A172 (cell line): ENCODE data around the gene SPATA19. TPM values are rescaled to one million over a fixed set of nuclear protein-coding genes. Genes with fewer than 3 reads are reported as not detected.

Source experiments
- DNase-seq: peaks from one replicate; pipeline ENCODE4 v3.0.0-alpha.2; 2015; ENCODE audit warnings: low spot score
- total RNA-seq: library from RNA; depleted of rRNA; stranded (reverse); fragments of >200 nt; shearing (Covaris generic); gene quantifications from 2 replicates; pipeline ENCODE4 v1.2.3, GENCODE V29; 2014

The SPATA19 gene
- total RNA-seq, 1 experiment from 2014 or later = not detected

DNA sequence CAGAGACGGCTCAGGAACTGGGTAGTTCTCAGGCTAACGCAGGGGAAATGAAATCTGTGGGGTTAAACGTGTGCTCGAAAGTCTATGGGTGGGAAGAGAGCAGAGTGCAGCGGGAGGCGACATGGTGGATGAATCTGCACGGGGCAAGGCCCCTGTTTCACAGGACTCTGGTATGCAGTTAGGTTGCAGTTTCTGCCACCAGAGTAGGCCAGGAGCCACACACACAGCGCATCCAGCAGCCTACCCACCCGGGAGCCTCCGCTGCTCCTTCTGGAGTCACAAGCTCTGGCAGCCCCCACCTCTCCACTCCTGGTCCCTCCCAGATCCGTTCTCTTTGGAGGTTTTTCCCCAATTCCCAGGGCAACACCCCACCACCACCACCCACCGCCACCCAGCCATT is 27.0 kb downstream of the SPATA19 start:
- no peak for DNase-seq

DNA sequence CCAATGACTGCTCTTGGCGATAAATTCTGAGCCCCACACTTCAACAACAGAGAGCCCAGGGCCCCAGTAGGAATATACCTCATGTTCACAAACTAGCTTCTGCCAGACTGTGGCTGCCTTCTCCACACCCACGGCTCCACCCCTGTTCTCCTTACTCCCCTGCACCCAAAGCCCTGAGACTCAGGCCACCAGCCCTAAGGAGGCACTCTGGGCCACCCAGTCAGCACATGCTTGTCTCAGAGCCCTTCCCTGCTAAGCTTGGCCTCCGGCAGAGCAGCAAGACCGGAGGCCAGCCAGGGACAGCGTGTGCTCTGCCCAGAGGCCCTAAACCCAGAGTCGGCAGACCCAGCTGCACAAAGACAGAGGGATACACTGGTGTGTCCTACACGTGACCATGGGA is 27.9 kb downstream of the SPATA19 start:
- no peak for DNase-seq

DNA sequence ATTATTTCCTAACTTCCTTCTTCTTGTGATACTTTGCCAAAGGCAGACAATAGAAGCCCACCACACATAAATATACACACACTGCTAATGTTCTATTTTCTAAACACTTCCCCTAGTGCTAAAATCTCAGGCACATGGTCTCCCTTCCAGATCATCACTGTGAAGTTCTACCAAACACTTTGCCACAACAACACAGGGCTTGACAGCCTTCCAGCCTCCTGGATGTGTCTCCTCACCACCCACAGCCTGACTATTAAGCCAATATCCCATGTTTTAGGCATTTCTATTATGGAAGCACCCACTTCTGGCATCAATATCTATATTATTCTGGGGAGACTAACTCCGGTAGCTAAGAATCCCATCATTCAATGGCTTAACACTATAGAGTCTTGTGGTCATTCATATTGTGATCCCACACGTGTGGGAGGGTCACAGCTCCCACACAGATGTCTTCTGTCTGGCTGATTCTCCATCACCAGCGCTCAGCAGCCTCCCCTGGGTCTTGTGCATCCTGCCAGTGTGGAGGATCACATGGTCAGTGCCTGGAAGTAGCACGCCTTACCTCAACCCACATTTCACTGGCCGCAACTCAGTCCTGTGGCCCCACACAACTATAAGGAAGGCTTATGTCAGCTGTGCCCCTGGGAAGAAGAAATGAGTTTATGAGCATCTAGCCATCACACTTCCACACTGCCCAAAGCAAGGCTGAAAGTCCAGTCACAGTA is 29.0 kb downstream of the SPATA19 start:
- no peak for DNase-seq

DNA sequence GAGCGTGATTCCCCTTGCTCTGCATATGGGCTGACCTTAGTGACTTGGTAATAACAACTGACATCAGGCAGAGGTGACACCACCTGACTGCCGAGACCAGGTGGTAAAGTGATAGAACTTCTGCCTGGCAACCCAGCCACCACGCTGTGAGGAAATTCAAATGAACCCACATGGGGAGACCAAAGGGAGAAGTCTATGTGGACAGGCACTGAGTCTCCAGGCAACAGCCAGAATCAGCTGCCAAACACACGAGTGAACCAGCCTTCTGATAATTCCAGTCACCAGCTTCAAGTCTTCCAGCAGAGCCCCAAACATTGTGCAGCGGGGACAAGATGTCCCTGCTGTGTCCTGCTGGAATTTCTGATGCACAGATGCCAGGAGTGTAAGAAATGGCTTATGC is 29.7 kb downstream of the SPATA19 start:
- DNase-seq = no peak

DNA sequence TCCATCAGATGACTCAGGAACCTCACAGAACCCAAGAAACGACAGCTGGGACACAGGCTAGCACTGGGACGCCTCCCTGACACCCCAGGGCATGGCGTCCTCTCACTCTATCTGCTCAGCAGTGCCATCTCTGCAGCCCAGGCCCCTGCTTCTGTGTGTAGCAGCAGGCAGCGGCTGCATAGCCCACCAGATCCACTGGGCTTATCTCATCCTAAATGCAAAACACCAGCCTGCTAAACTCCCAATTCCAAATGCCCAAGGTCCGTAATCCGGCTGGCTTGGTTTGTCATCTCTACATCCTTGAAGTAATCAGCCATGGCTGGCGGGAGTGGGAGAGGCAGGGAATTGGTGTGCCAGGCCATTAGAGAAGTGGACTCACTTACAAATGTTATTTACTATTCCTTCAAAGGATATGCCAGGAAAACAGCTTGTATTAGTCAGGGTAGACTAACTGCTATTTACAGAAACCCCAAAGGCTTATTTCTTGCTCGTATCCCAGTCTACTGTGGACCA is 30.7 kb downstream of the SPATA19 start:
- no peak for DNase-seq

DNA sequence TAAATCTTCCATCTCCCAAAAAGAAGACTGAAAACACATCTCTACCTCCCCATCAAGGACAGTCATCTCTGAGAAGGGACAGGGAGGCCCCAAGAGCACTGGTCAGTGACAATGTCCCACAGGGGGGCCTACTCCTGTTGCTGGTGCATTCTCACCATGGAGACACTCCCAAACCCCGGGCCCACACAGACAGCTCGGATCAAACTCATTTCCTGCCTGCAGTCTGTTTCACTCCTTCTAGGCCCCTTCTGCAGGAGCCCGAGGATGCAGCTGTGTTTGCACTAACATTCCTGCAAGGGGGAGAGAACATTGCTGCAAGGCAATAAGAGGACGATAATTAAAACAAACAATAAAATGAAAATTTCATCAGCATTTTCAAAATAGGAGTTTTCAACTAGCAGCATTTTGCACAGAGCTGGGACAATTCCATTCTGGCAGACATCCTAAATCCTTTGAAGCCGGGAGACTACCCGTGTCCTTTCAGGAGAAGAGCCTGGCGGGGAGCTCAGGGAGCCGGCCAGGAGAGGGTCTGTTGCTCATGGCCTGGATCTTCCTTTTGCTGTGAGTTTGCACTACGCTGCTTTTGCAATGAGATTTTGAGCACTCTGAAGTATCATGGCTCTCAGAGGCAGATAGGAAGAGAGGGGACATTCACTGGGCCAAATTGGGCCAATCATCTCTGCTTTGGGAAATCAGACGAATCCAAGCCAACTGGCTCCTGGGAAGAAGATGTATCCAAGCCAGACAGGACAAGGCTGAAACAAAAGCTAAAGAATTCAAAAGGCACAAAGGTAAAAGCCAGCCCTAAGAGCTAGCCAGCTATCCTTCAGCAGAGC is 33.2 kb downstream of the SPATA19 start:
- DNase-seq = no peak

DNA sequence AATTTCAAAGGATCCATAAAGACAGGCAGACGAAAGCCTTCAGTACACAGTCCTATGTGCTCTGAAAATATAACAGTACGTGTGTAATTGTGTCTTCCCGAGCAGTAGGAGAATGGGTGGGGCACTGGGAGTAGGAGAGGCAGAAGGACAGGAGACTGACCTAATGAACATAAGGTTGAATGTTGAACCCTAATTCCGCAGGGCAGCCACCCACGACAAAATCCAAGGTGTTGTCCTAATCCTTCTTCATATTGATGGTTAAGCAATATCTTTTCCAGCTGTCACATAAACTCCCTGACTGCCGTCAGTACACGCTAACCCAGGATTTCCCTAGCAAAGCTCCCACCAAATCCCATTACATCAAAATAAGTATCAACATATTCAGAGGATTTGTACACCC is 34.5 kb downstream of the SPATA19 start:
- DNase-seq = no peak

DNA sequence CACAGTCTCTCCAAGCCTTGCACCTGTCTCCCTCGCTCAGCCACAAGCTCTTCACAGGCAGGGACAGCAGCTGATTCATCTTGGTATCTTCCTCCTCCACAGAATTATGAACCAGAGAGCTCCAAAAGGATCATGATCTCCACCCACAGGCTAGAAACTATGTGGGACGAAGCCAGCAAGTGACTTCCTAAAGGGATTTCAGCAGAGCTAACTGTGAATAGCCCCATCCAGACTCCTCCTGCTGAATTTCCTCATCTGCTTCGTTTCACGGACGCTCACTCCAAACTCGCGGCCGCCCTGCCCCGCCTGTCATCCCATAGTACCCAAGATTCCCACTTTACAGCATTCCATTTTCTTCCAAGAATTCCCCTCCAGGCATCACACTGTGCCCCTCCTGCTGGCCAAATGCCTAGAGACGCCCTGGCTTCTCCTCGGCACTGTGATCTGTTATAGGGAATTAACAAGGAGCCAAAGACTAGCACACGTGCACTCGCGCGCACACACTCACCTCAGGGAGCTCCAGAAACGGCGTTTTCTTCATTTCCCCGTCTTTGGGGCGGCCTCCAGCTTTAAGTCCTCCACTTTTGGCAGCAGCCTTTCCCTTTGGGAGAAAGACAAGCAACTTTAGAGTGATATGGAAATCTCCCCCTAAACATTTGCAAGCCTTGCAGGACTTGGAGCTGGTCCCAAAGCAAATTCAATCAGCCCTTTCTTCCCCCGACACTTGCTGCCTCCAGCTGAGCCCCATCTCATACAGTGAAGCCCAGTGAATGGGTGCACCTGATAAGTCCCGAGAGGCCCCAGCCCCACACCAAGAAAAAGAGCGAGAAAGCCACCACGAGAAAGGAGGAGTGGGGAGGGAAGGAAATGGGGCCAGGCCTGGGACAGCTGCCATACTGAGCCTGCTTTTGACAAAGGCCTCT is 35.5 kb downstream of the SPATA19 start:
- DNase-seq = no peak

DNA sequence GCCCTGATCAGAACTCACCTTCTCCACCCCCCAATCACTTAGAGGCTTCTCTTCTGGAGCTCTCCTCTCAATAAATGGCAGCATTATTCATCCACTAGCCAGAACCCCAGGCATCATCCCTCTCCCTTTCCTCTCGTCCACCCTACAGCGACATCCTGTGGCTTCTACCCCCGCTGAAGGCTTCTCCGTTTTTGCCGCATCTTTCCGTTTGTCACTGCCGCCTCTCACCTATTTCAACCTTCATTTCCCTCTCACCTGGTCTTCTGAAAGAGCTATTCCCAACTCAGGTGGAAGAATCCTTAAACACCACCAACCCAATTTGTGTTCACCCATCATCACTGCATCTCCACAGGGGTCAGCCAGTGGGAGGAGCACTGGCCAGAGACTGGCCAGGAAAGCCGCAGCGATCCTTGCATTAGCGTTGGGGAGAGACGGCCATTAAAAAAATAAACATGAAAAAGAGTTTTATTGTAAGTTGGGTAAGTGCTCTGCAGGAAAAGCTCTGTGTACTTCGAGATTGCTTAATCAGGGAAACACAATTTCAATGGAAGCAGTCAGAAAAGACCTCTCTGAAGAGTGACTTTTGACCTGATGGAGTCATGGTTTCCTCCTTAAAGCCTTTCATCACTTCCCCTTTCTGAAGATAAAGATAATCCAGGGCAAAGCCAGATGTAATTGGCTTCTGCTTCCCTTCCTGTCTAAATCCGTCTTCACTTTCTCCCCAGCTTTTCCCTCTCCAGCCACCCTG is 36.7 kb downstream of the SPATA19 start:
- DNase-seq = no peak

DNA sequence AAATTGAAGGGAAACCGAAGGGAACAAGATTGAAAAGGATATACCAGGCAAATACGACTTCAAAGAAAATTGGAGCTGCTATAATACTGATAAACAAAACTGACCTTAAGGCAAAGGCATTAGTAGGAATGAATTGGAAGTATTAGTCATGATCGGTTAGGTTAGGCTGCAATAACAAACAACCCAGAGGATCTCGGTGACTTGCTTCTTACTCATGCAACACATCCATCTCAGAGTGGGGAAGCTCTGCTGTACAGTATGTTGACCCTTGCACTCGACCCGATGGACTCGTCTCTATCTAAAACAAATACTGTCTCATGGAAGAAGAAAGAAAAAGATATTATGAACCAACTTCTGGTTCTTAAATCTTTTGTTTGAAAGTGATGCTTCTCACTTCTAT is 42.3 kb downstream of the SPATA19 start:
- no peak for DNase-seq

DNA sequence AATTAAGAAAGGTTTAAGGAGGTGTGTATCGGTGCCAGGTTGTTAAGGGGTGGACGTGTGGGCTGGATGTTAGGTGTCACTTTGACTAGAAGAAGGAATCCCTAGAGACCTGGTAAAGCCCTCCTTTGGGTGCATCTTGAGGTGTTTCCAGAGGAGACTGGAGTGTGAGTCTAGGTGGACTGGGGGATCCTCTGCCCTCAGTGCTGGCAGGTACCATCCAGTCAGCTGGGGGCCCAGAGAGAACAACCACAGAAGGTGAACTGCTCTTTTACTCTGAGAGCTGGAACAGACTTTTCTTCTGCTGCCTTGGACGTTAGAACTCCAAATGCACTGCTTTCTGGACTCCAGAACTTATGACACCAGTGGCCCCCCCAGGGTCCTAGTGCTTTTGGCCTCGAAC is 44.0 kb downstream of the SPATA19 start:
- DNase-seq = no peak

DNA sequence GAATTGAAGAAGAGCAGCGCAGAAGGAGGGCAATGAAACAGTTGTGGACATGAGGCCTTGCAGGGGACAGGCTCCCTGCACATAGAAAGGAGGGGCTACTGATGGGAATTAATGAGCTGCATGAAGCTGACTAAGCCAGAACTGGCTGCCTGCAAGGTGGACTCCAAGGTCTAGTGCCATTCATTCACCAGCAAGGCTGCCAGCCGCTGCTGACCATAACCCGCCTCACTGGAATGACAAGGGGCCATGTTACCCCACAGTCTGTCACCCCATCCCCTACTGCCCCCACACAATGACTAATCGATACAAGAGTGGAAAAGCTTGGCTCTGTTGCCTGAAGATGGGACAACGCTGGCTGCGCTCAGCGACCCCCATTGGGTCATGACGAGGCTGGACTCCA is 44.6 kb downstream of the SPATA19 start:
- no peak for DNase-seq

DNA sequence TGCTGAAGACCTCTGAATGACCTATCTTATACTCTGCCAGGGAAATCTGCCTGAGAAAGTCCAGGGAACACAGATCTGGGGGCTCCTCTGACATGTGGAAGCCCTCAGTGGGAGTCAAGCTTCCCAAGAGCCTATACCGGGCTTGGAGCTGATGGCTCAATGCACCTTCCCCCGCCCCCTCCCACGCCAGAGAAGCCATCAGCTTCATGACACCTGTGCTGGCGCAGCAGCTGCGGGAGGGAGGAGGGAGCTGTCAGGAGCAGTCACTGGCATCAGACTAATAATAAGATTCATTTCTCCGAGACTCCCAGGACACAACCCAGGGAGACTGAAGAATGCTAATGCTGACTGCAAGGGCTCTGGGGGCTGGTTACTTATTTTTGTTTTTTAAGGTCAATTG is 47.8 kb downstream of the SPATA19 start:
- no peak for DNase-seq

DNA sequence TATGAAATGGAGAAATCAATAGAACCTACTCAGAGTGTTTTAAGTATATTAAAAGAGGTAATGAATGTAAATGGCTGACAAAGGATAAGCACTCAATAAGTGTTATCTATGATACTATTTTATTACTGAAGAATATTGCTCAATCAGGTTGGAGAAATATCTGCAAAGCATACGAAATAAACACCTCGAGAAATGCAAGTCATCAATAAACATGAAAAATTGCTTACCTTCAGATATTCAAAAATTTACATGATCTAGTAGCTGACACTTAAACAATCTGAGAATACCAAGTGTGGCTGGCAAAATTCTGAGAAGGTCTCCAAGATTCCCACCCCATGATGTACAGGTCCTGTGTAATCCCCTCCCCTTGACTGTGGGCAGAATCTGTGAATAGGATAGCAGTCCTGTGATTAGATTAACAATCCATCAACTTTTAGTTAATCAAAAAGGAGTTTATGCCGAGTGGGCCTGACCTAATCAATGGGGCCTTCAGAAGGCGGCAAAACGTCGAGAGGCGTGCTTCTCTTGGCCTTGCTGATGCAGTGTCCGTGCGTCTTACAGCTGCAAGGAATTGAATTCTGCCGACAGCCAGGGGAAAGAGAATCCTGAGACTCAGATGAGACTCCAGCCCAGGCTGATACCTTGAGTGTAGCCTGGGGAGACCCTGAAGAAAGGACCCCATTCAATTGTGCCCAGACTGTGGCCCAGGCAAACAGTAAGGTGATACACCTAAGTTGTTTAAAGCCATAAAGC is 49.1 kb downstream of the SPATA19 start:
- DNase-seq = no peak

DNA sequence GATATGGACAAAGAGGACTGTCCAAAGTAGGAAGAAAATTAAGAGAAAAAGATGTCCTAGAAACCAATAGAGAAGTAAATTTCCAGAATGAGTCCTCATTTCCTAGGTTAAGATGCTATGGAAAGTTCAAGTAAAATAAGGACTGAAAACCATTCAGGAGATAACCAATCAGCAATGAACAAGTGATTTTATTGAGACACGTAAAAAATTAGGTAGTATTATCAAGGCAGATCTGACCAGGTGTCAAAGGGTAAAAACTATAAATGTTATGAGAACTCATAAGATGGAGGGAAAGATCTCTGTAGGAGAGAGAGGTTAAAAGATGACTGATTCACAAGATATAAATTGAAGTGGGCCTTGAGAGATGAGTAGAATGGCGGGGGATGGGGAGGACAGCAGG is 50.2 kb downstream of the SPATA19 start:
- DNase-seq = no peak

DNA sequence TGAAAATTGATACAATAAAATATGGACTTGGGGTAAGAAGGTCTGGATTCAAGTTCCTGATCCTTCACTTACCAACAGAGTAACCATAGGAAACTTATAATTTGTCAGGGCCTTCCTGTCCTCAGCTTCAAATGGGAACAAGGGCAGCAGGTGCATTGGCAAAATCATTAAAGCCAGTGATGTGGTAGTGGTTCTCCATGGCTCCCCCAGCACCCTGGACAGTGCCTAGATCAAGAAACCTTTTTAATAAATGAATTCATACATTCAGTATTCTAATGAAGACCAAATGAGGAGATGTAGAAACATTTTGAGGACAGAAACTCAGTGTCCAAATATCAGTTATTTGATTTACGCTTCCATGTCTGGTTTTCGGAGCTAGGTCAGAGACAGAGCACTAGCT is 51.1 kb downstream of the SPATA19 start:
- DNase-seq = no peak

DNA sequence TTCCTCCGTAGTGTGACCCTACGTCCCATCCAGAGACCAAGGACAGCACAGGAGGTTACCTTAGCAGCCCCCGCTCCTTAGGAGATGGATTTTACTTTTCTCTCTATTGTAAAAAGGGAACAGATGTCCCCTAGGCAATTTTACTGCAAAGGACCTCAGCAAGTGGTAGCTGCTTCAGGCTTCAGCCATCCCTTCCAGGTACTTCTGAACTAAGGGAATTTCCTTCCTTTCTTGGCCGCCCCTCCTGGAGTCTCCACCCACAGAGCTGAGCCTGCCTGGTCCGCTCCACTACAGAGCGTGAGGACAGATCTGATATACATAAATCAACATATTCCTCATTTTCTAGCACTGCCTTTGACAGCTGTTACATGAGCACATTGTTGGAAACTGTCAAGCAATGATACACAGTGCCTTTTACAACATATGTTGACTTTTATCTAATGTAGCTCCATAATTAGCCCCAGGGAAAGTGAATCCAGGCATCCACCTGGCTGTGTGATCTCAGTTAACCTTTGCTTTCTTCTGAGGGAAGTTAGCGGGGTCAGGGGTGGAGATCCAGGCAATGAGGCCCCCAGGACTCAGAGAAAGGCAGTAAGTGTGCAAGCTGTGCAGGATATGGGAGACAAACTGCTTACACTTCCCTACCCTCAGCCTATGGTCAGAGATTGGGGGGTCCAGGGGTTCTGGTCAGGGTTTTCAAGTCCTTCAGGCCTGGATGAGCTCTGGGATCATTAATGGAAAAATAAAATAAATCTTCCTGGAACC is 51.9 kb downstream of the SPATA19 start:
- no peak for DNase-seq

DNA sequence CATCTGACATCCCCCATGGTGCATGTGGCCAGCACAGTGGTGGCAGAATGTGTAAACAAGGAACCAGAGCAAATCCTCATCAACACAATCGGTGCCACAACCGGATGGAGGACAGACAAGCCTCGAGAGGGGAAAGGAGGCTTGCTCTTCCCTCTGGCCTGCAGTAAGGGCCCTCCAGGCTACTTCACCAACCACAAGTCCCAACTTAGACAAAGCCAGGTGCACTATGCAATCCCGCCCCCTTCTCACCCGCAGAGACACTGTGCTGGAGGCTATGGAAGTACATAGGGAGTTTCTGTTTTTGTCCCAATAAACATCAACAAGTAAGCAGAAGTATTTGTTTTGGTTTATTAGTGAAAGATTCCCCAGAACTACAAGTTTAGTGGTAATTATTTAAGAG is 54.3 kb downstream of the SPATA19 start:
- DNase-seq = no peak
